ENCODE results near the gene JAKMIP1. TPM values are rescaled to one million over a fixed set of nuclear protein-coding genes. Genes with fewer than 3 reads are reported as not detected.

JAKMIP1 gene
- total RNA-seq, 4 donors from 2014 or later = 0.67 to 1.3 (median 1.1) TPM

- no peak overlapping the region for H3K27ac ChIP-seq
- 16 to 24% methylated on average over 5 to 10 of the region's 11 CpGs for WGBS, 2 donors
- H3K27me3 ChIP-seq = peaks cover 0 to 63% (median 0%) of the 10 kb centered on the region in 4 donors
- no peak for TF ChIP-seq POLR2A (IDR thresholded peaks at IDR 0.05)
- peak in 1 of 6 experiments; percentile 33 for TF ChIP-seq CTCF (IDR thresholded peaks at IDR 0.05)
- H3K4me3 ChIP-seq = no peak overlapping the region
- peaks cover 0 to 9% (median 0%) of the 10 kb centered on the region in 3 donors for H3K9me3 ChIP-seq
- intact Hi-C loops (cut with DNase I) = no loop called here
- no peak for DNase-seq
- no peaks in the 10 kb centered on the region for H3K36me3 ChIP-seq
- H3K4me1 ChIP-seq = no peaks in the 10 kb centered on the region
Observed at GRCh38 chr4:5979981-5980380, 220.4 kb downstream of the JAKMIP1 start.

GRCh38 chr4:5976921-5977320 lies 223.4 kb downstream of the JAKMIP1 start:
- intact Hi-C loops (cut with DNase I) = no loop called here
- Histone ChIP-seq H3K27ac (no peak overlapping the region), H3K4me1 (no peaks in the 10 kb centered on the region), H3K4me3 (no peak overlapping the region), H3K27me3 (peaks cover 0 to 80% (median 0%) of the 10 kb centered on the region in 4 donors), H3K9me3 (no peaks in the 10 kb centered on the region), H3K36me3 (no peaks in the 10 kb centered on the region)
- DNase-seq = no peak
- 29 to 71% methylated on average over 4 to 7 of the region's 9 CpGs for WGBS, 2 donors
- TF ChIP-seq CTCF (IDR thresholded peaks at IDR 0.05) (no peak), POLR2A (IDR thresholded peaks at IDR 0.05) (no peak)

- Histone ChIP-seq H3K9me3 (no peaks in the 10 kb centered on the region), H3K27ac (no peak overlapping the region), H3K36me3 (no peaks in the 10 kb centered on the region), H3K27me3 (peaks cover 0 to 78% (median 0%) of the 10 kb centered on the region in 4 donors), H3K4me3 (no peak overlapping the region), H3K4me1 (no peaks in the 10 kb centered on the region)
- intact Hi-C loops (cut with DNase I) = no loop called here
- TF ChIP-seq CTCF (IDR thresholded peaks at IDR 0.05) (no peak), POLR2A (IDR thresholded peaks at IDR 0.05) (no peak)
- DNase-seq = no peak
- 82 to 89% methylated on average over 5 to 6 of the region's 6 CpGs for WGBS, 2 donors
Observed at GRCh38 chr4:5976431-5976830, 223.9 kb downstream of the JAKMIP1 start.

Other genes with a start within 250 kb of the JAKMIP1 start
- under 1 TPM in 3 of 4 donors, not detected in 1; 0.04 to 0.19 (median 0.04) TPM for gene C4orf50, start 182.1 kb downstream of the JAKMIP1 start, total RNA-seq
- gene WFS1, start 69.3 kb upstream of the JAKMIP1 start, total RNA-seq = 10 to 100 TPM in 2 of 4 donors, 1 to 10 TPM in 2; 6.5 to 20.4 (median 9.6) TPM

Data from esophagus squamous epithelium (tissue), 5 donors.